MM.1S (cell line): ENCODE data around the gene SYT9.

Source experiments
- EZH2phosphoT487 ChIP-seq: fragments of 300-600 bp; sonication (generic); IDR thresholded peaks from 2 replicates; pipeline ENCODE4 v1.6.1; 2018; ENCODE audit warnings: antibody characterized with exemption, low read length
- TF ChIP-seq, protein P1 (sequence below): fragments of 300-600 bp; sonication (generic); IDR thresholded peaks from 2 replicates; pipeline ENCODE4 v1.5.1; 2016; ENCODE audit warnings: antibody characterized with exemption, low read length, mixed read lengths

DNA sequence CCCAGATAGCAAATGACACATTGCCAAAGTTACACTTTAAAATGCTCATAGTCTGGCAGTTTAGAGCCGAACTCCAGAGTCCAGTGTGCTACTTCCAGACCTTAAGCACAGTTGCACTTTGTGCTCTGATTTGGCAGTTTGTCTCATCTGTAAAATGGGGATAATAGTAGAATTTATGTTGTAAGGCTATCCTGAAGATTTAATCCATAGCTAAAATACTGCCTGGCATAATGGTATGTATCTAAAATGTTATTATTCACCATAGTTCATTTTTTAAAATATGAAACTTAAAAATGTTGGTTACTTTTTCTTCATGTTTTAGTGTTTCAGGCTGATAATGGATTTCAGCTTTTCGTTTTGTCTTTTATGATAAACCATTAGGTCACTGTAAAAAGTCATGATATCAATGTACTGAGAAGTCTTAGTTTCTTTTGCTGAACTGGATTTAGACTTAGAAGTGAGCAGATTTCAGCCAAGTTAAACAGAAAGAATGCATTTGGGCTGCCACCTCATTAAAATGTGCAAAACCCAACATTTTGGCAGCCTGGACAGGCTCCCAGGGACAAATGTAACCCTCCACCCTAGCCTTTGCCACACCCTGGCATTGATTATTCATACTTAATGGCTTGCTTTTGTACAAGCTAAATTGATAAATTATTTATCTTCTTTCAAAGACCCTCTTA lies 234.5 kb downstream of the SYT9 start:
- TF ChIP-seq, protein P1, sequence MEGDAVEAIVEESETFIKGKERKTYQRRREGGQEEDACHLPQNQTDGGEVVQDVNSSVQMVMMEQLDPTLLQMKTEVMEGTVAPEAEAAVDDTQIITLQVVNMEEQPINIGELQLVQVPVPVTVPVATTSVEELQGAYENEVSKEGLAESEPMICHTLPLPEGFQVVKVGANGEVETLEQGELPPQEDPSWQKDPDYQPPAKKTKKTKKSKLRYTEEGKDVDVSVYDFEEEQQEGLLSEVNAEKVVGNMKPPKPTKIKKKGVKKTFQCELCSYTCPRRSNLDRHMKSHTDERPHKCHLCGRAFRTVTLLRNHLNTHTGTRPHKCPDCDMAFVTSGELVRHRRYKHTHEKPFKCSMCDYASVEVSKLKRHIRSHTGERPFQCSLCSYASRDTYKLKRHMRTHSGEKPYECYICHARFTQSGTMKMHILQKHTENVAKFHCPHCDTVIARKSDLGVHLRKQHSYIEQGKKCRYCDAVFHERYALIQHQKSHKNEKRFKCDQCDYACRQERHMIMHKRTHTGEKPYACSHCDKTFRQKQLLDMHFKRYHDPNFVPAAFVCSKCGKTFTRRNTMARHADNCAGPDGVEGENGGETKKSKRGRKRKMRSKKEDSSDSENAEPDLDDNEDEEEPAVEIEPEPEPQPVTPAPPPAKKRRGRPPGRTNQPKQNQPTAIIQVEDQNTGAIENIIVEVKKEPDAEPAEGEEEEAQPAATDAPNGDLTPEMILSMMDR: no peak
- TF ChIP-seq EZH2phosphoT487: no peak
